ENCODE data around the gene BCAS3.
"Not testable (repeated sequence)": the region's sequence is repeated elsewhere in the genome, so short reads cannot be mapped to it uniquely, and the experiment has no call there.

BCAS3 gene

GRCh38 chr17:60748204-60748603, 70.6 kb downstream of the BCAS3 start:
- H3K4me3 ChIP-seq (ENCODE audit: low read length): no peak overlapping the region
- no peak for DNase-seq (ENCODE audit: low read depth)
- no peak for TF ChIP-seq CTCF (IDR thresholded peaks at IDR 0.05; ENCODE audit: insufficient read depth, low read depth, low read length, missing control alignments)

GRCh38 chr17:60749050-60749449, 71.4 kb downstream of the BCAS3 start:
- no peak for DNase-seq (ENCODE audit: low read depth)
- H3K4me3 ChIP-seq (ENCODE audit: low read length): no peak overlapping the region
- TF ChIP-seq CTCF (IDR thresholded peaks at IDR 0.05; ENCODE audit: insufficient read depth, low read depth, low read length, missing control alignments): no peak

- TF ChIP-seq CTCF (IDR thresholded peaks at IDR 0.05; ENCODE audit: insufficient read depth, low read depth, low read length, missing control alignments): no peak
- DNase-seq (ENCODE audit: low read depth): no peak
Measured at GRCh38 chr17:60749708-60750107, 72.1 kb downstream of the BCAS3 start.

GRCh38 chr17:60750640-60751039, 73.0 kb downstream of the BCAS3 start:
- H3K4me3 ChIP-seq (ENCODE audit: low read length): no peak overlapping the region
- DNase-seq (ENCODE audit: low read depth): no peak
- no peak for TF ChIP-seq CTCF (IDR thresholded peaks at IDR 0.05; ENCODE audit: insufficient read depth, low read depth, low read length, missing control alignments)

More at GRCh38 chr17:60749708-60750107, 72.1 kb downstream of the BCAS3 start:
- no peak overlapping the region for H3K4me3 ChIP-seq (ENCODE audit: low read length)

- no peak overlapping the region for H3K4me3 ChIP-seq (ENCODE audit: low read length)
- DNase-seq (ENCODE audit: low read depth): no peak
- TF ChIP-seq CTCF (IDR thresholded peaks at IDR 0.05; ENCODE audit: insufficient read depth, low read depth, low read length, missing control alignments): no peak
Measured at GRCh38 chr17:60751884-60752283, 74.2 kb downstream of the BCAS3 start.

- no peak overlapping the region for H3K4me3 ChIP-seq (ENCODE audit: low read length)
- DNase-seq (ENCODE audit: low read depth): no peak
- no peak for TF ChIP-seq CTCF (IDR thresholded peaks at IDR 0.05; ENCODE audit: insufficient read depth, low read depth, low read length, missing control alignments)
Measured at GRCh38 chr17:60752873-60753577, 75.4 kb downstream of the BCAS3 start.

GRCh38 chr17:60754057-60754604, 76.5 kb downstream of the BCAS3 start:
- H3K4me3 ChIP-seq (ENCODE audit: low read length): no peak overlapping the region
- no peak for TF ChIP-seq CTCF (IDR thresholded peaks at IDR 0.05; ENCODE audit: insufficient read depth, low read depth, low read length, missing control alignments)
- no peak for DNase-seq (ENCODE audit: low read depth)

GRCh38 chr17:60756798-60757197, 79.1 kb downstream of the BCAS3 start:
- not testable (repeated sequence) for DNase-seq (ENCODE audit: low read depth); H3K4me3 ChIP-seq (ENCODE audit: low read length)
